Neural progenitor cell (in vitro differentiated cells): ENCODE measurements around the gene DHX40. TPM values are rescaled to one million over a fixed set of nuclear protein-coding genes. Genes with fewer than 3 reads are reported as not detected.
"Not testable (repeated sequence)": the region's sequence is repeated elsewhere in the genome, so short reads cannot be mapped to it uniquely, and the experiment has no call there.

ENCODE experiments used
- DNase-seq: peaks from one replicate; pipeline ENCODE4 v3.0.0-alpha.2; 2016; ENCODE audit warnings: low spot score
- H2AFZ ChIP-seq: fragments of 200-600 bp; sonication (generic); replicated peaks from 2 replicates; pipeline ENCODE4 v1.6.1; 2016; ENCODE audit warnings: antibody characterized with exemption
- H3F3A ChIP-seq: fragments of 200-600 bp; sonication (generic); 2 replicates; pipeline ENCODE4 v1.6.1; 2016; ENCODE audit warnings: antibody characterized with exemption, low read depth
- H3K27ac ChIP-seq: fragments of 200-600 bp; sonication (generic); 2 replicates; pipeline ENCODE4 v1.5.1; 2016; ENCODE audit warnings: mild to moderate bottlenecking
- H3K27me3 ChIP-seq: fragments of 200-600 bp; sonication (generic); 2 replicates; pipeline ENCODE4 v1.6.1; 2016; ENCODE audit warnings: mild to moderate bottlenecking, moderate library complexity
- H3K36me3 ChIP-seq: fragments of 200-600 bp; sonication (generic); 2 replicates; pipeline ENCODE4 v1.5.1; 2016
- H3K4me1 ChIP-seq: fragments of 200-600 bp; sonication (generic); 2 replicates; pipeline ENCODE4 v1.6.1; 2016; ENCODE audit warnings: mixed run types
- H3K4me2 ChIP-seq: fragments of 200-600 bp; sonication (generic); 2 replicates; pipeline ENCODE4 v1.6.1; 2016
- H3K4me3 ChIP-seq: fragments of 200-600 bp; sonication (generic); 2 replicates; pipeline ENCODE4 v1.5.1; 2016
- H3K79me2 ChIP-seq: fragments of 200-600 bp; sonication (generic); 2 replicates; pipeline ENCODE4 v1.6.1; 2016; ENCODE audit warnings: low read depth
- H3K9ac ChIP-seq: fragments of 200-600 bp; sonication (generic); 2 replicates; pipeline ENCODE4 v1.6.1; 2016
- H3K9me3 ChIP-seq: fragments of 200-600 bp; sonication (generic); 2 replicates; pipeline ENCODE4 v1.5.1; 2016; ENCODE audit warnings: low read depth
- H4K20me1 ChIP-seq: fragments of 200-600 bp; sonication (generic); 2 replicates; pipeline ENCODE4 v1.6.1; 2016; ENCODE audit warnings: low read depth
- H3K27ac Mint-ChIP-seq: 3 replicates; pipeline ENCODE4 v1.8.0; 2021; ENCODE audit warnings: mixed read lengths
- H3K27me3 Mint-ChIP-seq: 2 replicates; pipeline ENCODE4 v1.8.0; 2022; ENCODE audit warnings: low read depth, mild to moderate bottlenecking, inconsistent platforms, moderate library complexity, mixed read lengths; ENCODE audit not compliant: insufficient read depth
- H3K36me3 Mint-ChIP-seq: 3 replicates; pipeline ENCODE4 v1.8.0; 2021; ENCODE audit warnings: mixed read lengths
- H3K4me1 Mint-ChIP-seq: 3 replicates; pipeline ENCODE4 v1.8.0; 2021; ENCODE audit warnings: mixed read lengths
- H3K4me3 Mint-ChIP-seq: 3 replicates; pipeline ENCODE4 v1.8.0; 2021; ENCODE audit warnings: mild to moderate bottlenecking, moderate library complexity, mixed read lengths
- H3K9me3 Mint-ChIP-seq: 3 replicates; pipeline ENCODE4 v1.8.0; 2020; ENCODE audit warnings: mixed read lengths
- CTCF ChIP-seq: fragments of 200-600 bp; sonication (generic); IDR thresholded peaks from 2 replicates; pipeline ENCODE4 v1.5.1; 2017; ENCODE audit warnings: antibody characterized with exemption, mild to moderate bottlenecking
- EZH2 ChIP-seq: fragments of 200-600 bp; sonication (generic); IDR thresholded peaks from 2 replicates; pipeline ENCODE4 v1.6.1; 2017; ENCODE audit warnings: antibody characterized with exemption, mild to moderate bottlenecking, moderate library complexity
- EZH2phosphoT487 ChIP-seq: fragments of 200-600 bp; sonication (generic); IDR thresholded peaks from 2 replicates; pipeline ENCODE4 v1.6.1; 2017; ENCODE audit warnings: antibody characterized with exemption
- total RNA-seq: library from RNA; depleted of rRNA; stranded (reverse); fragments of >200 nt; gene quantifications from 2 replicates; pipeline ENCODE4 v1.2.3, GENCODE V29; 2015; ENCODE audit warnings: low replicate concordance

DHX40 gene
- total RNA-seq, 1 donor from 2014 or later: 108 TPM

- H3K4me2 ChIP-seq: no peak overlapping the region
Measured at GRCh38 chr17:59547131-59547915, 18.1 kb upstream of the DHX40 start.

GRCh38 chr17:59548985-59549384 lies 16.4 kb upstream of the DHX40 start:
- H3K36me3 Mint-ChIP-seq, H3K27ac ChIP-seq, H3K4me1 ChIP-seq, DNase-seq, H3K4me1 Mint-ChIP-seq, H2AFZ ChIP-seq, H3K27me3 Mint-ChIP-seq, H3K4me3 ChIP-seq, H3K36me3 ChIP-seq, H3K27me3 ChIP-seq, H3F3A ChIP-seq, H3K79me2 ChIP-seq, H3K9ac ChIP-seq, H3K9me3 ChIP-seq, H3K9me3 Mint-ChIP-seq, H4K20me1 ChIP-seq, H3K4me2 ChIP-seq, H3K4me3 Mint-ChIP-seq: not testable (repeated sequence)
- H3K27ac Mint-ChIP-seq: peak overlapping the region; percentile 57

More at GRCh38 chr17:59547131-59547915, 18.1 kb upstream of the DHX40 start:
- no peaks in the 10 kb centered on the region for H3K27me3 ChIP-seq
- Mint-ChIP-seq H3K4me1 (peaks cover 8% of the 10 kb centered on the region), H3K36me3 (no peaks in the 10 kb centered on the region), H3K4me3 (no peak overlapping the region), H3K9me3 (no peaks in the 10 kb centered on the region), H3K27ac (no peak overlapping the region), H3K27me3 (peaks cover 8% of the 10 kb centered on the region)
- H3K4me1 ChIP-seq: no peaks in the 10 kb centered on the region
- no peaks in the 10 kb centered on the region for H3K9me3 ChIP-seq
- H3K27ac ChIP-seq: no peak overlapping the region
- DNase-seq: no peak
- no peak overlapping the region for H3K4me3 ChIP-seq
- no peak for TF ChIP-seq EZH2phosphoT487
- TF ChIP-seq EZH2: no peak
- no peak for TF ChIP-seq CTCF
- H3K36me3 ChIP-seq: no peaks in the 10 kb centered on the region
- H3F3A ChIP-seq: no peaks in the 10 kb centered on the region
- H3K79me2 ChIP-seq: no peaks in the 10 kb centered on the region
- no peak overlapping the region for H2AFZ ChIP-seq
- H4K20me1 ChIP-seq: no peaks in the 10 kb centered on the region
- no peak overlapping the region for H3K9ac ChIP-seq

GRCh38 chr17:59550703-59551102 lies 14.7 kb upstream of the DHX40 start:
- Histone ChIP-seq H3K79me2 (no peaks in the 10 kb centered on the region), H3K27me3 (no peaks in the 10 kb centered on the region), H3K9me3 (no peaks in the 10 kb centered on the region), H2AFZ (no peak overlapping the region), H3K4me1 (no peaks in the 10 kb centered on the region), H3K27ac (no peak overlapping the region), H3K36me3 (no peaks in the 10 kb centered on the region), H3K9ac (no peak overlapping the region), H4K20me1 (no peaks in the 10 kb centered on the region), H3K4me3 (no peak overlapping the region), H3F3A (no peaks in the 10 kb centered on the region), H3K4me2 (no peak overlapping the region)
- TF ChIP-seq EZH2phosphoT487 (no peak), CTCF (no peak), EZH2 (no peak)
- H3K27ac Mint-ChIP-seq: no peak overlapping the region
- H3K9me3 Mint-ChIP-seq: no peaks in the 10 kb centered on the region
- DNase-seq: no peak
- no peak overlapping the region for H3K4me3 Mint-ChIP-seq
- no peaks in the 10 kb centered on the region for H3K36me3 Mint-ChIP-seq
- peaks cover 8% of the 10 kb centered on the region for H3K4me1 Mint-ChIP-seq
- H3K27me3 Mint-ChIP-seq: peaks cover 6% of the 10 kb centered on the region

GRCh38 chr17:59558039-59558438 lies 7.4 kb upstream of the DHX40 start:
- Mint-ChIP-seq H3K27ac (no peak overlapping the region), H3K36me3 (no peaks in the 10 kb centered on the region), H3K27me3 (peaks cover 2% of the 10 kb centered on the region), H3K4me1 (no peaks in the 10 kb centered on the region), H3K4me3 (no peak overlapping the region), H3K9me3 (no peaks in the 10 kb centered on the region)
- Histone ChIP-seq H3K79me2 (no peaks in the 10 kb centered on the region), H4K20me1 (no peaks in the 10 kb centered on the region), H3K9me3 (no peaks in the 10 kb centered on the region), H3K27me3 (no peaks in the 10 kb centered on the region), H3K27ac (no peak overlapping the region), H3K4me2 (no peak overlapping the region), H3K36me3 (no peaks in the 10 kb centered on the region), H3K9ac (no peak overlapping the region), H3F3A (no peaks in the 10 kb centered on the region), H3K4me3 (no peak overlapping the region), H2AFZ (no peak overlapping the region), H3K4me1 (no peaks in the 10 kb centered on the region)
- TF ChIP-seq EZH2phosphoT487 (no peak), EZH2 (no peak), CTCF (no peak)
- DNase-seq: no peak
